GM21619 (cell line): ENCODE data around the gene RERE.

ENCODE experiments used
- ATAC-seq: cut with Tn5 transposase; IDR thresholded peaks from one replicate; pipeline ENCODE4 v1.9.1; 2021; ENCODE audit not compliant: unreplicated experiment

Gene RERE

GRCh38 chr1:8324176-8324810, 493.1 kb downstream of the RERE start:
- ATAC-seq, result no peak

- ATAC-seq, result no peak
Observed at GRCh38 chr1:8323706-8324105, 493.7 kb downstream of the RERE start.

GRCh38 chr1:8321612-8322011, 495.8 kb downstream of the RERE start:
- no peak for ATAC-seq

- ATAC-seq, result no peak
Observed at GRCh38 chr1:8318436-8318835, 499.0 kb downstream of the RERE start.

- no peak for ATAC-seq
Observed at GRCh38 chr1:8317647-8318381, 499.6 kb downstream of the RERE start, which contains the start of gene SLC45A1. TSS of gene SLC45A1 (plus strand) at chr1:8318114. CDS start at chr1:8324330, 6,216 bp downstream.

GRCh38 chr1:8315573-8316475, 501.6 kb downstream of the RERE start:
- ATAC-seq, result no peak

- no peak for ATAC-seq
Observed at GRCh38 chr1:8314346-8315280, 502.8 kb downstream of the RERE start.

GRCh38 chr1:8313231-8313630, 504.2 kb downstream of the RERE start:
- no peak for ATAC-seq

GRCh38 chr1:8312235-8313218, 504.9 kb downstream of the RERE start:
- ATAC-seq, result no peak

- no peak for ATAC-seq
Observed at GRCh38 chr1:8311068-8311718, 506.2 kb downstream of the RERE start.

- no peak for ATAC-seq
Observed at GRCh38 chr1:8307628-8308027, 509.8 kb downstream of the RERE start.

GRCh38 chr1:8303876-8304275, 513.6 kb downstream of the RERE start:
- ATAC-seq, result no peak

GRCh38 chr1:8303141-8303540, 514.3 kb downstream of the RERE start:
- no peak for ATAC-seq
